HG02981 (cell line): ENCODE results near the gene MYOM3.
"Not testable (repeated sequence)": the region's sequence is repeated elsewhere in the genome, so short reads cannot be mapped to it uniquely, and the experiment has no call there.

Source experiments
- ATAC-seq: cut with Tn5 transposase; IDR thresholded peaks from one replicate; pipeline ENCODE4 v1.9.1; 2021; ENCODE audit warnings: mild to moderate bottlenecking, moderate library complexity; ENCODE audit not compliant: unreplicated experiment

MYOM3 gene

GRCh38 chr1:24043345-24044032 is 68.4 kb downstream of the MYOM3 start:
- ATAC-seq, result no peak

GRCh38 chr1:24042315-24042714 is 69.6 kb downstream of the MYOM3 start:
- ATAC-seq, result no peak

GRCh38 chr1:24036088-24036487 is 75.8 kb downstream of the MYOM3 start:
- no peak for ATAC-seq

GRCh38 chr1:24032981-24033380 is 79.0 kb downstream of the MYOM3 start:
- no peak for ATAC-seq

GRCh38 chr1:24030976-24031516 is 80.9 kb downstream of the MYOM3 start:
- not testable (repeated sequence) for ATAC-seq

- no peak for ATAC-seq
Observed at GRCh38 chr1:24027838-24028468, 84.0 kb downstream of the MYOM3 start.

GRCh38 chr1:24022581-24023361 is 89.2 kb downstream of the MYOM3 start:
- ATAC-seq, result no peak

GRCh38 chr1:24021403-24022266 is 90.3 kb downstream of the MYOM3 start:
- no peak for ATAC-seq

GRCh38 chr1:24020470-24020869 is 91.5 kb downstream of the MYOM3 start:
- no peak for ATAC-seq

- no peak for ATAC-seq
Observed at GRCh38 chr1:24020025-24020424, 91.9 kb downstream of the MYOM3 start.

GRCh38 chr1:24018611-24019580 is 93.0 kb downstream of the MYOM3 start:
- ATAC-seq, result no peak

GRCh38 chr1:24015221-24016210 is 96.4 kb downstream of the MYOM3 start:
- no peak for ATAC-seq

GRCh38 chr1:24012878-24013277 is 99.1 kb downstream of the MYOM3 start:
- ATAC-seq, result not testable (repeated sequence)

- ATAC-seq, result no peak
Observed at GRCh38 chr1:24010650-24011049, 101.3 kb downstream of the MYOM3 start.

- ATAC-seq, result no peak
Observed at GRCh38 chr1:24009406-24009805, 102.5 kb downstream of the MYOM3 start.

GRCh38 chr1:24008574-24009184 is 103.3 kb downstream of the MYOM3 start:
- ATAC-seq, result not testable (repeated sequence)

- no peak for ATAC-seq
Observed at GRCh38 chr1:24007079-24007478, 104.9 kb downstream of the MYOM3 start.
